Activated CD4-positive, alpha-beta memory T cell treated with anti-CD3 and anti-CD28 coated beads, Interleukin-2, amount 10 ng/mL, durations not matched to agents 7 days and 5 days (primary cell): Measurements from ENCODE around the gene CD300E. TPM values are rescaled to one million over a fixed set of nuclear protein-coding genes. Genes with fewer than 3 reads are reported as not detected.

Experiments used
- CTCF ChIA-PET: fragments of 350-600 bp; sonication (Branson Sonifier 250); formaldehyde crosslinking; loops from one replicate; lab custom pipeline; 2021; ENCODE audit warnings: antibody characterized with exemption, inconsistent platforms; lab: Charles Lee
- POLR2A ChIA-PET: fragments of 350-600 bp; sonication (Branson Sonifier 250); formaldehyde crosslinking; loops from one replicate; lab custom pipeline; 2021; ENCODE audit warnings: antibody characterized with exemption; lab: Charles Lee
- DNase-seq: peaks from one replicate; pipeline ENCODE4 v3.0.0-alpha.2; 2020
- H3K27ac Mint-ChIP-seq: one replicate; pipeline ENCODE4 v1.8.0; 2021; ENCODE audit warnings: mild to moderate bottlenecking, mixed read lengths
- H3K27me3 Mint-ChIP-seq: one replicate; pipeline ENCODE4 v1.8.0; 2021; ENCODE audit warnings: mixed read lengths
- H3K36me3 Mint-ChIP-seq: one replicate; pipeline ENCODE4 v1.8.0; 2021; ENCODE audit warnings: low read depth, mixed read lengths
- H3K4me1 Mint-ChIP-seq: one replicate; pipeline ENCODE4 v1.8.0; 2021; ENCODE audit warnings: mixed read lengths
- H3K4me3 Mint-ChIP-seq: one replicate; pipeline ENCODE4 v1.8.0; 2021; ENCODE audit warnings: mild to moderate bottlenecking, mixed read lengths
- H3K9me3 Mint-ChIP-seq: one replicate; pipeline ENCODE4 v1.8.0; 2021; ENCODE audit warnings: mixed read lengths
- total RNA-seq, 2 experiments: library from RNA; stranded (reverse); gene quantifications; one replicate each; pipeline ENCODE4 v1.2.3, GENCODE V29; 2021

Gene CD300E
- total RNA-seq, 2 experiments from 2014 or later, result not detected

- H3K27me3 Mint-ChIP-seq, result peaks cover 46% of the 10 kb centered on the region
- no peak overlapping the region for H3K27ac Mint-ChIP-seq
- H3K4me1 Mint-ChIP-seq, result peaks cover 16% of the 10 kb centered on the region
- H3K9me3 Mint-ChIP-seq, result peaks cover 5% of the 10 kb centered on the region
- ChIA-PET CTCF (no interaction called here), POLR2A (no interaction called here)
- no peaks in the 10 kb centered on the region for H3K36me3 Mint-ChIP-seq
- no peak overlapping the region for H3K4me3 Mint-ChIP-seq
- no peak for DNase-seq
Measured at GRCh38 chr17:74568106-74568873, 55.2 kb downstream of the CD300E start.

DNA sequence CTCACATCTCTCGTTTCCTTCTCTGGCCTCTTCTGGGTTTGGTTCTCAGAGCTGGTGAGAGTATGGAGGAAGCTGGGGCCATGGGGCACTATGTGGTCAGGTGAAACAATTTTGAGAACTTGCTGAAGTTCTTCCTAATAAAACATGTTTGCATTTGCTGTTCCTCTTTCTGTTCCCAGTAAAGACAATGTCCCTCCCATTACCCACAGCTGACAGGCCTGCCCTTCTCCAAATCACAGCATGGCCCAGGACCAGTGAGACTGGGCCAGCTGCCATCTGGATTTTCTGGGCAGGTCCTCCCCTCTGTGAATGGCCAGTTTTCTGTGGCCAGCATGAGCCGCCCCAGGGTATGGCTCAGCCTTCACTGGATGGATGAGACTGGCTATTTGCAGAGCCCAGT is 56.1 kb downstream of the CD300E start, which contains the start of gene CD300H:
TSS of gene CD300H (minus strand) at position 113 of the 400 bp plus-strand sequence.
- ChIA-PET CTCF (interaction anchor here (0.9 to 1.4 kb wide), 2 partner anchors 19 to 170 kb away, joined by 3 to 5 read pairs; partner anchors contain the start of gene RAB37), POLR2A (no interaction called here)
- Mint-ChIP-seq H3K4me3 (no peak within 1 kb of the TSS), H3K4me1 (peaks cover 16% of the 10 kb centered on the region), H3K27me3 (peaks cover 48% of the 10 kb centered on the region), H3K36me3 (no peaks in the 10 kb centered on the region), H3K27ac (no peak within 1 kb of the TSS), H3K9me3 (peaks cover 5% of the 10 kb centered on the region)
- no peak for DNase-seq

GRCh38 chr17:74566132-74566753 is 57.3 kb downstream of the CD300E start:
- POLR2A ChIA-PET, result interaction anchor here (0.7 kb wide), 1 partner anchor 192 kb away, joined by 3 read pairs; no protein-coding TSS in a partner anchor
- no peak overlapping the region for H3K27ac Mint-ChIP-seq
- no peaks in the 10 kb centered on the region for H3K36me3 Mint-ChIP-seq
- peaks cover 5% of the 10 kb centered on the region for H3K9me3 Mint-ChIP-seq
- peaks cover 53% of the 10 kb centered on the region for H3K27me3 Mint-ChIP-seq
- CTCF ChIA-PET, result interaction anchor here (0.6 to 2.1 kb wide), 16 partner anchors 8 to 395 kb away, joined by 3 to 12 read pairs (median 4); partner anchors contain the start of gene RAB37
- DNase-seq, result peak; percentile 41
- H3K4me1 Mint-ChIP-seq, result peaks cover 16% of the 10 kb centered on the region
- H3K4me3 Mint-ChIP-seq, result no peak overlapping the region

DNA sequence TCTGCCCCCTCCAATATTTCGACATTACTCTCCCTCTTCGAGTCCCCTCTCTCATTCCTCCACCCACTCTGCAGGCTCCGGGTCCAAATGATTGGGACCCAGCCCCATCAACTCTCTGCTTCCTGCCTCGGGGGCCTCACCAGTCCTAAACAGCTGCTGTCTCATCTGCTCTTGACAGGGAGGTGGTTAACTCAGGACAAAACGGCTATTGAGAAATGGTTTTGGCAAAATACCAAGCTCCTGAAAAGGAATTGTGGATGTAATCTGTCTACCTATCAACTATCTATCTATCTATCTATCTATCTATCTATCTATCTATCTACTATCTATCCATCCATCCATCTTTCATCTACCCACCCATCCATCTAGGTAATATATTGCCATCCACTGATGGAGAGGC is 58.4 kb downstream of the CD300E start:
- ChIA-PET POLR2A (no interaction called here), CTCF (interaction anchor here (1.0 to 2.1 kb wide), 4 partner anchors 75 to 226 kb away, joined by 4 to 12 read pairs (median 4); no protein-coding TSS in a partner anchor)
- H3K36me3 Mint-ChIP-seq, result no peaks in the 10 kb centered on the region
- no peak overlapping the region for H3K27ac Mint-ChIP-seq
- H3K9me3 Mint-ChIP-seq, result peaks cover 5% of the 10 kb centered on the region
- H3K27me3 Mint-ChIP-seq, result peaks cover 52% of the 10 kb centered on the region
- no peak for DNase-seq
- H3K4me3 Mint-ChIP-seq, result no peak overlapping the region
- peaks cover 16% of the 10 kb centered on the region for H3K4me1 Mint-ChIP-seq

GRCh38 chr17:74563358-74563757 is 60.2 kb downstream of the CD300E start:
- peaks cover 38% of the 10 kb centered on the region for H3K27me3 Mint-ChIP-seq
- H3K36me3 Mint-ChIP-seq, result no peaks in the 10 kb centered on the region
- H3K4me1 Mint-ChIP-seq, result peaks cover 9% of the 10 kb centered on the region
- H3K4me3 Mint-ChIP-seq, result no peak overlapping the region
- DNase-seq, result no peak
- no peak overlapping the region for H3K27ac Mint-ChIP-seq
- ChIA-PET CTCF (no interaction called here), POLR2A (no interaction called here)
- H3K9me3 Mint-ChIP-seq, result peaks cover 2% of the 10 kb centered on the region

DNA sequence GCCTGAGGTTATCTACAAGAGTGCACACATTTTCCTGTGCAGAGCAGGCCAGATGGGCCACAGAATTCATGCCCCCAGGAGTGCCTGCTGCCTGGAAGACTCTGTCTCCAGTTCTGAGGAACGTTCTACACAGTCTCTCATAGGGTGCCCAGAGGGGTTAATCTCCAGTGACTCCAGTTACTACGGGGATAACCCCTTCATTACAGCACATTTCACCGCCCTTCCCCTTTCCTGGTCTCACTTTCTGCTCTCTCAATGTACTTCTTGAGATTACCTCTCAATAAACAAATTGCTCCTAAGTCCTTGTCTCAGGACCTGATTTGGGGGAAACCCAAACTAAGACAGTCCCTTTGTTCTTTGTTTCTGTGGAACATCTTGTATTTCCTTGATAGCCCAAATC is 62.0 kb downstream of the CD300E start:
- no peak for DNase-seq
- no peak overlapping the region for H3K27ac Mint-ChIP-seq

More for the DNA sequence above, 62.0 kb downstream of the CD300E start:
- Mint-ChIP-seq H3K4me3 (no peak overlapping the region), H3K4me1 (peaks cover 7% of the 10 kb centered on the region), H3K9me3 (no peaks in the 10 kb centered on the region), H3K27me3 (peaks cover 32% of the 10 kb centered on the region), H3K36me3 (no peaks in the 10 kb centered on the region)
- POLR2A ChIA-PET, result no interaction called here
- CTCF ChIA-PET, result no interaction called here

Other genes starting within 250 kb of the CD300E start
- 1 to 10 TPM in 1 of 2 experiments, under 1 TPM in 1; 0.68 to 1.2 TPM for gene GPRC5C, start 191.7 kb downstream of the CD300E start, total RNA-seq
- gene CD300A, start 157.1 kb downstream of the CD300E start, total RNA-seq, result 10 to 100 TPM; 69.5 to 74.2 TPM
- gene CD300LB, start 92.3 kb downstream of the CD300E start, total RNA-seq, result not detected
- 1 to 10 TPM; 3.9 to 4.1 TPM for gene CD300C, start 77.6 kb downstream of the CD300E start, total RNA-seq
- gene CD300H, start 56.2 kb downstream of the CD300E start, total RNA-seq, result not detected
- not detected for gene CD300LD, start 31.5 kb downstream of the CD300E start, total RNA-seq
- not detected for gene CD300LF, start 89.2 kb upstream of the CD300E start, total RNA-seq
- gene RAB37, start 113.5 kb upstream of the CD300E start, total RNA-seq, result 10 to 100 TPM; 56.1 to 58.5 TPM
- 100 to 1,000 TPM; 320 to 328 TPM for gene NHERF1, start 124.9 kb upstream of the CD300E start, total RNA-seq
- 10 to 100 TPM; 32.1 to 32.3 TPM for gene NAT9, start 152.6 kb upstream of the CD300E start, total RNA-seq
- under 1 TPM in 1 of 2 experiments, not detected in 1; 0.45 TPM for gene GRIN2C, start 236.1 kb upstream of the CD300E start, total RNA-seq
- gene FDXR, start 249.3 kb upstream of the CD300E start, total RNA-seq, result 10 to 100 TPM; 22.9 to 24.0 TPM